K562 (cell line): ENCODE data around the gene ASB2.

Experiments used
- BRD9 ChIP-seq: fragments of 450-650 bp; IDR thresholded peaks from 2 replicates; pipeline ENCODE4 v1.6.1; 2018; ENCODE audit warnings: low read depth; ENCODE audit not compliant: partially characterized antibody
- CHD2 ChIP-seq: IDR thresholded peaks from 2 replicates; pipeline ENCODE4 v1.6.1; 2011; ENCODE audit warnings: low read depth, low read length
- CTCF ChIP-seq, 3 experiments: IDR thresholded peaks in 2 of 3; conservative IDR thresholded peaks in 1 of 3; 2 replicates each; pipeline ENCODE4 v1.5.1; 2011 to 2012; ENCODE audit warnings: low read length in 3 of 3, mild to moderate bottlenecking in 3 of 3, control low read depth in 2 of 3, improper control_type of control experiment in 1 of 3, inconsistent platforms in 1 of 3, low read depth in 1 of 3, mixed read lengths in 1 of 3, moderate library complexity in 1 of 3; ENCODE audit not compliant: insufficient read depth in 2 of 3
- EZH2 ChIP-seq: IDR thresholded peaks from 2 replicates; pipeline ENCODE4 v1.6.1; 2012; ENCODE audit warnings: low read depth, mild to moderate bottlenecking, inconsistent platforms, low read length, borderline replicate concordance
- FOSL1 ChIP-seq: fragments of 200-800 bp; sonication (Bioruptor generic); conservative IDR thresholded peaks from 2 replicates; pipeline ENCODE4 v1.6.1; 2016; ENCODE audit warnings: missing genetic modification characterization, missing compliant biosample characterization
- GABPA ChIP-seq: fragments of 200-800 bp; sonication (Bioruptor generic); conservative IDR thresholded peaks from 2 replicates; pipeline ENCODE4 v1.6.1; 2016; ENCODE audit warnings: low read depth, missing genetic modification characterization, missing compliant biosample characterization
- HCFC1 ChIP-seq: IDR thresholded peaks from 2 replicates; pipeline ENCODE4 v1.6.1; 2012; ENCODE audit warnings: low read depth, low read length, improper control_type of control experiment
- MAX ChIP-seq: sonication (generic); formaldehyde crosslinking; IDR thresholded peaks from 2 replicates; pipeline ENCODE4 v1.9.0; 2022; ENCODE audit warnings: mild to moderate bottlenecking, missing genetic modification reagents
- U2AF2 ChIP-seq: fragments of 200-400 bp; formaldehyde crosslinking; optimal IDR thresholded peaks from 2 replicates; pipeline ENCODE3; 2017; ENCODE audit warnings: low read depth, mild to moderate bottlenecking, low read length
- ZFX ChIP-seq: sonication (generic); formaldehyde crosslinking; IDR thresholded peaks from 2 replicates; pipeline ENCODE4 v1.8.0; 2022; ENCODE audit warnings: mild to moderate bottlenecking, missing genetic modification reagents, moderate library complexity
- ZNF696 ChIP-seq: fragments of 250-450 bp; sonication (Bioruptor Pico); conservative IDR thresholded peaks from 2 replicates; pipeline ENCODE4 v1.4.0; 2020; ENCODE audit warnings: mild to moderate bottlenecking, moderate library complexity

GRCh38 chr14:93964281-93964680 lies 12.1 kb downstream of the ASB2 start:
- TF ChIP-seq CTCF (IDR thresholded peaks at IDR 0.05 in 2 of 3, conservative IDR thresholded peaks at IDR 0.05 in 1 of 3; ENCODE audit: insufficient read depth in 2 of 3, low read depth in 1 of 3, low read length in 3 of 3) (no peak), CHD2 (no peak), FOSL1 (no peak), U2AF2 (no peak), GABPA (no peak), ZNF696 (no peak), MAX (CRISPR knock-in tag) (no peak), HCFC1 (no peak), EZH2 (no peak), BRD9 (no peak), ZFX (CRISPR knock-in tag) (no peak)
